Lung (tissue), 12 donors: ENCODE measurements around the gene PCSK9. TPM values are rescaled to one million over a fixed set of nuclear protein-coding genes. Genes with fewer than 3 reads are reported as not detected.

Experiments used
- ATAC-seq: fragments of 200-7000 bp; cut with Tn5 transposase; one replicate; pipeline ENCODE4 v1.9.1; 2020; ENCODE audit warnings: moderate number of reproducible peaks; ENCODE audit not compliant: insufficient read depth, low FRiP score
- DNase-seq, 3 donors: peaks; one replicate each; pipeline ENCODE4 v3.0.0-alpha.2; 2013 to 2017
- H3K27ac ChIP-seq, 2 donors: one replicate each; pipeline ENCODE4 v1.5.1; 2013; ENCODE audit warnings: mild to moderate bottlenecking in 2 of 2, moderate library complexity in 2 of 2, control low read depth in 1 of 2, inconsistent platforms in 1 of 2, low read depth in 1 of 2, low read length in 1 of 2
- H3K27me3 ChIP-seq, 3 donors: one replicate each; pipeline ENCODE4 v1.5.1; 2013; ENCODE audit warnings: low read length in 2 of 3; ENCODE audit not compliant: control insufficient read depth in 3 of 3, insufficient read depth in 3 of 3
- H3K36me3 ChIP-seq, 4 donors: one replicate each; pipeline ENCODE4 v1.5.1; 2013; ENCODE audit warnings: low read length in 4 of 4, mild to moderate bottlenecking in 1 of 4, moderate library complexity in 1 of 4; ENCODE audit not compliant: control insufficient read depth in 4 of 4, insufficient read depth in 4 of 4
- H3K4me1 ChIP-seq, 5 donors: one replicate each; pipeline ENCODE4 v1.5.1; 2013; ENCODE audit warnings: low read length in 5 of 5, mild to moderate bottlenecking in 2 of 5, moderate library complexity in 1 of 5; ENCODE audit not compliant: control insufficient read depth in 5 of 5, insufficient read depth in 5 of 5
- H3K4me3 ChIP-seq: one replicate; pipeline ENCODE4 v1.5.1; 2013; ENCODE audit warnings: mild to moderate bottlenecking, control low read depth, moderate library complexity
- H3K9ac ChIP-seq, 2 donors: one replicate each; pipeline ENCODE4 v1.5.1; 2013; ENCODE audit warnings: low read length in 2 of 2, control low read depth in 1 of 2; ENCODE audit not compliant: insufficient read depth in 1 of 2
- H3K9me3 ChIP-seq, 4 donors: one replicate each; pipeline ENCODE4 v1.5.1; 2013; ENCODE audit warnings: low read length in 3 of 4, mild to moderate bottlenecking in 1 of 4, moderate library complexity in 1 of 4; ENCODE audit not compliant: control insufficient read depth in 4 of 4, insufficient read depth in 3 of 4
- CTCF ChIP-seq: IDR thresholded peaks from 2 replicates; pipeline ENCODE4 v1.5.1; 2012; ENCODE audit warnings: mild to moderate bottlenecking; ENCODE audit errors: control extremely low read depth, extremely low read depth
- WGBS, 2 donors: extraction: QIAGEN DNeasy Blood & Tissue Kit; methylation state at CpG; one replicate each; pipeline ENCODE4 v1.1.7; 2013; 5-methylcytosine and 5-hydroxymethylcytosine counted together
- polyA plus RNA-seq, 2 donors: library from polyadenylated mRNA; stranded (reverse); fragments of 200-250 nt; gene quantifications; one replicate each; pipeline ENCODE4 v1.2.1, GENCODE V29; 2013
- total RNA-seq, 2 donors: library from RNA; depleted of rRNA in 1 of 2; stranded (reverse); fragments of >200 nt in 1 of 2; gene quantifications; one replicate each; pipeline ENCODE4 v1.2.1, GENCODE V29; 2014 to 2021
- donor health status: control.
- donor health status: control.
- donor health status: Bipolar disorder and iron deficiency.
- donor health status: healthy.
- donor health status: DM: yes; HTN: yes; CAD: no.

The PCSK9 gene
- total and polyA plus RNA-seq, 4 donors: 13.0 to 47.2 (median 21.0) TPM

- WGBS, 2 donors: 92% methylated on average over 6 of the region's 6 CpGs
- Histone ChIP-seq H3K27ac (no peak overlapping the region), H3K9ac (no peak overlapping the region), H3K36me3 (peaks cover 0 to 4% (median 0%) of the 10 kb centered on the region in 4 donors), H3K4me1 (no peaks in the 10 kb centered on the region), H3K9me3 (peaks cover 0 to 2% (median 0%) of the 10 kb centered on the region in 4 donors), H3K27me3 (no peaks in the 10 kb centered on the region), H3K4me3 (no peak overlapping the region)
- ATAC-seq (no peak), DNase-seq (no peak)
- no peak for TF ChIP-seq CTCF
Observed at GRCh38 chr1:55057956-55058298, 18.6 kb downstream of the PCSK9 start.

GRCh38 chr1:55059302-55060132 is 20.2 kb downstream of the PCSK9 start:
- no peak overlapping the region for H3K9ac ChIP-seq
- 88 to 95% methylated on average over 14 of the region's 14 CpGs for WGBS, 2 donors
- peaks cover 0 to 2% (median 0%) of the 10 kb centered on the region in 4 donors for H3K9me3 ChIP-seq
- no peaks in the 10 kb centered on the region for H3K27me3 ChIP-seq
- DNase-seq (no peak), ATAC-seq (no peak)
- peaks cover 0 to 4% (median 0%) of the 10 kb centered on the region in 4 donors for H3K36me3 ChIP-seq
- no peak overlapping the region for H3K4me3 ChIP-seq
- peaks cover 0 to 3% (median 0%) of the 10 kb centered on the region in 5 donors for H3K4me1 ChIP-seq
- TF ChIP-seq CTCF: no peak
- no peak overlapping the region for H3K27ac ChIP-seq

- TF ChIP-seq CTCF: no peak
- Histone ChIP-seq H3K36me3 (peaks cover 0 to 4% (median 0%) of the 10 kb centered on the region in 4 donors), H3K4me3 (no peak overlapping the region), H3K9me3 (peaks cover 0 to 2% (median 0%) of the 10 kb centered on the region in 4 donors), H3K27ac (no peak overlapping the region), H3K27me3 (no peaks in the 10 kb centered on the region), H3K9ac (no peak overlapping the region), H3K4me1 (peaks cover 0 to 4% (median 0%) of the 10 kb centered on the region in 5 donors)
- ATAC-seq (no peak), DNase-seq (no peak)
- 90% methylated on average over 14 of the region's 14 CpGs for WGBS, 2 donors
Observed at GRCh38 chr1:55060133-55060999, 21.0 kb downstream of the PCSK9 start.
